HEK293T (cell line): ENCODE measurements around the gene SVIL.
"Not testable (repeated sequence)": the region's sequence is repeated elsewhere in the genome, so short reads cannot be mapped to it uniquely, and the experiment has no call there.

ENCODE experiments used
- CTCF ChIA-PET: fragments of 350-600 bp; formaldehyde crosslinking; extraction: SDS; loops from one replicate; lab custom pipeline; 2021; ENCODE audit warnings: antibody characterized with exemption, inconsistent platforms; lab: Yijun Ruan, JAX
- POLR2A ChIA-PET: fragments of 350-600 bp; formaldehyde crosslinking; extraction: SDS; loops from one replicate; lab custom pipeline; 2020; ENCODE audit warnings: antibody characterized with exemption, inconsistent platforms; lab: Yijun Ruan, JAX
- DNase-seq: peaks from one replicate; pipeline ENCODE4 v3.0.0; 2012; ENCODE audit warnings: mixed read lengths; ENCODE audit errors: extremely low spot score
- ARNT ChIP-seq: fragments of 450-650 bp; IDR thresholded peaks from 2 replicates; pipeline ENCODE4 v1.6.1; 2017; ENCODE audit warnings: mild to moderate bottlenecking
- BHLHE40 ChIP-seq: fragments of 450-650 bp; IDR thresholded peaks from 2 replicates; pipeline ENCODE4 v1.6.1; 2016; ENCODE audit warnings: mild to moderate bottlenecking, moderate library complexity, borderline replicate concordance
- CTBP1 ChIP-seq: fragments of 450-650 bp; IDR thresholded peaks from 2 replicates; pipeline ENCODE4 v1.6.1; 2016; ENCODE audit warnings: borderline replicate concordance
- ELF4 ChIP-seq: fragments of 450-650 bp; IDR thresholded peaks from 2 replicates; pipeline ENCODE4 v1.6.1; 2017; ENCODE audit warnings: antibody characterized with exemption
- FOXA1 ChIP-seq: fragments of 450-650 bp; IDR thresholded peaks from 2 replicates; pipeline ENCODE4 v1.6.1; 2016; ENCODE audit warnings: mild to moderate bottlenecking
- FOXK2 ChIP-seq: fragments of 450-650 bp; IDR thresholded peaks from 2 replicates; pipeline ENCODE4 v1.6.1; 2016; ENCODE audit warnings: mild to moderate bottlenecking
- FOXM1 ChIP-seq: fragments of 450-650 bp; IDR thresholded peaks from 2 replicates; pipeline ENCODE4 v1.6.1; 2017; ENCODE audit warnings: mild to moderate bottlenecking, borderline replicate concordance
- HDGF ChIP-seq: fragments of 450-650 bp; IDR thresholded peaks from 2 replicates; pipeline ENCODE4 v1.6.1; 2017; ENCODE audit warnings: antibody characterized with exemption, borderline replicate concordance
- L3MBTL2 ChIP-seq: fragments of 450-650 bp; conservative IDR thresholded peaks from 2 replicates; pipeline ENCODE4 v1.6.1; 2016; ENCODE audit warnings: mild to moderate bottlenecking
- LEF1 ChIP-seq: fragments of 450-650 bp; IDR thresholded peaks from 2 replicates; pipeline ENCODE4 v1.6.1; 2017; ENCODE audit warnings: mild to moderate bottlenecking, borderline replicate concordance
- NFRKB ChIP-seq: fragments of 450-650 bp; IDR thresholded peaks from 2 replicates; pipeline ENCODE4 v1.6.1; 2016; ENCODE audit warnings: mild to moderate bottlenecking, moderate library complexity
- SP1 ChIP-seq: fragments of 450-650 bp; IDR thresholded peaks from 2 replicates; pipeline ENCODE4 v1.6.1; 2017
- SUZ12 ChIP-seq: fragments of 450-650 bp; IDR thresholded peaks from 2 replicates; pipeline ENCODE4 v1.6.1; 2016; ENCODE audit warnings: mild to moderate bottlenecking
- TARDBP ChIP-seq: fragments of 450-650 bp; IDR thresholded peaks from 2 replicates; pipeline ENCODE4 v1.6.1; 2016
- ZNF384 ChIP-seq: fragments of 450-650 bp; IDR thresholded peaks from 2 replicates; pipeline ENCODE4 v1.6.1; 2016
- TF ChIP-seq, protein P1 (sequence below): fragments of 450-650 bp; IDR thresholded peaks from 2 replicates; pipeline ENCODE4 v1.6.1; 2016

SVIL gene

DNA sequence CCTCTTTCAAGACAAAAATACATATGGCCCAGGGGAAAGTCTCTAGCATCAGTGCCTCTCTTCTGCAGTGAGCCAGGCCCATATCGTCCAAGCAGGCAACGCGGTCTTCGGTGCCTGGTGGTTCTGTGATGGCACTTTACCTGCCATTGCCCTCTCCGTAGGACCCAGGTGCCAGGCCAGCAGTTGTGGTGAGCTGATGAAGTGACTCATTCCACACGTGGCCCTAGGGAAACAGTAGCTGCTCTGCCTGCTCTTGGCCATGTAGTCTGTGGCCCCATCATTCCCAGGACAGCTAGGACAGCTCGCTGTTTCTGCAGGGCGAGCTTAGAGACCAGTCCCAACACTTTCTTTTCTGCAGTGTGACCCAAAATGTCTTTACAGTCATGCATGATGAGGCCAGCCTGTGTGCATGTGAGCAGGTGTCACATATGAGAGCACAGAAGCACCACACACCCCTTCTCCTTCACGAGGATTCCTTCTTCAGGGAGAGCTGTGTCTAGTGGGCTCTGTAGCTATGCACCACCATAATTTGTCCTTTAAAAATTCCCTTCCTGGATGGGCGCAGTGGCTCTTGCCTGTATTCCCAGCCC is 39.0 kb downstream of the SVIL start:
- no peak for DNase-seq
- CTCF ChIA-PET: interaction anchor here (0.8 kb wide), 1 partner anchor 10 kb away, joined by 3 read pairs; no protein-coding TSS in a partner anchor
- POLR2A ChIA-PET: no interaction called here
- TF ChIP-seq ARNT (no peak), TARDBP (no peak), ZNF384 (no peak), FOXA1 (no peak), SP1 (no peak), ELF4 (no peak), CTBP1 (no peak), HDGF (no peak), L3MBTL2 (no peak), NFRKB (no peak), SUZ12 (no peak), FOXM1 (no peak), LEF1 (no peak), FOXK2 (no peak)

DNA sequence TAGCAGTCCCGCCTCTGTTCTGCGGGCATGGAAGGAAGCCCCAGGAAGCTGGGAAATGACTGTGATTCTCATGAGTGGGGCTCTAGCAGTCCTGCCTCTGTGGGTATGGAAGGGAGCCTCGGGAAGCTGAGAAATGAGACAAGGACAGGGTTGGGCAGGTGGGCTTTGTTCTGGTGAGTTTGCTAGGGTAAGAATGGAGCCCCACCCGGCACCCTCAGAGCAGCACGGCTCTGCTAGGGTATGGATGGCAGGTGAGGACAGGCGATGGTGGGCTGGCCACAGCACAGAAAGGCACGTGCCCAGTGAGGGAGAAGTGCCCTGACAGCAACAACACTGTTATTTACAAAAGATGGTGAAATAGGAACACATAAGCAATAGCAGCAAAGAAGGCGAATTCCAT is 39.6 kb downstream of the SVIL start:
- DNase-seq: no peak
- no peak for TF ChIP-seq ARNT
- TF ChIP-seq FOXK2: no peak
- TF ChIP-seq SP1: no peak
- TF ChIP-seq BHLHE40: no peak
- no peak for TF ChIP-seq HDGF
- no peak for TF ChIP-seq FOXM1
- TF ChIP-seq TARDBP: no peak
- TF ChIP-seq ZNF384: no peak
- TF ChIP-seq L3MBTL2: no peak
- TF ChIP-seq, protein P1, sequence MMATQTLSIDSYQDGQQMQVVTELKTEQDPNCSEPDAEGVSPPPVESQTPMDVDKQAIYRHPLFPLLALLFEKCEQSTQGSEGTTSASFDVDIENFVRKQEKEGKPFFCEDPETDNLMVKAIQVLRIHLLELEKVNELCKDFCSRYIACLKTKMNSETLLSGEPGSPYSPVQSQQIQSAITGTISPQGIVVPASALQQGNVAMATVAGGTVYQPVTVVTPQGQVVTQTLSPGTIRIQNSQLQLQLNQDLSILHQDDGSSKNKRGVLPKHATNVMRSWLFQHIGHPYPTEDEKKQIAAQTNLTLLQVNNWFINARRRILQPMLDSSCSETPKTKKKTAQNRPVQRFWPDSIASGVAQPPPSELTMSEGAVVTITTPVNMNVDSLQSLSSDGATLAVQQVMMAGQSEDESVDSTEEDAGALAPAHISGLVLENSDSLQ: no peak
- TF ChIP-seq LEF1: no peak
- no peak for TF ChIP-seq FOXA1
- TF ChIP-seq SUZ12: no peak
- TF ChIP-seq ELF4: no peak
- TF ChIP-seq CTBP1: no peak
- no peak for TF ChIP-seq NFRKB
- POLR2A ChIA-PET: no interaction called here
- CTCF ChIA-PET: no interaction called here

DNA sequence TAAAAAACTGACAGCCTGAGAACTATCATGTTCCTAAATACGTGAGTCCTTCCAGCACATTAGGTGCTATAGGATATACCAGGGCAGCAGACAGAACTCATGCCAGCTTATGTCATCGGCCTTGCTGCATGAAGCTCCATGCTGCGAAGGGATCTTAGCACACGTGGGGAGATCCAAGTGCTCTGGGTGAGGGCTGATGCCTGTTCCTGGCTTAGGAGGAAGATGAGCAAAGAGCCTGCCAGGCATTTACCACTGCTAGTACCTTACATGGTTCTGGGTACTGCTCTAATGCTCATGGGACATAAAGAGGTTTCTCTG is 43.2 kb downstream of the SVIL start:
- no peak for DNase-seq
- POLR2A ChIA-PET: no interaction called here
- no peak for TF ChIP-seq SP1
- CTCF ChIA-PET: interaction anchor here (0.6 to 1.3 kb wide), 4 partner anchors 57 to 142 kb away, joined by 3 read pairs; no protein-coding TSS in a partner anchor

DNA sequence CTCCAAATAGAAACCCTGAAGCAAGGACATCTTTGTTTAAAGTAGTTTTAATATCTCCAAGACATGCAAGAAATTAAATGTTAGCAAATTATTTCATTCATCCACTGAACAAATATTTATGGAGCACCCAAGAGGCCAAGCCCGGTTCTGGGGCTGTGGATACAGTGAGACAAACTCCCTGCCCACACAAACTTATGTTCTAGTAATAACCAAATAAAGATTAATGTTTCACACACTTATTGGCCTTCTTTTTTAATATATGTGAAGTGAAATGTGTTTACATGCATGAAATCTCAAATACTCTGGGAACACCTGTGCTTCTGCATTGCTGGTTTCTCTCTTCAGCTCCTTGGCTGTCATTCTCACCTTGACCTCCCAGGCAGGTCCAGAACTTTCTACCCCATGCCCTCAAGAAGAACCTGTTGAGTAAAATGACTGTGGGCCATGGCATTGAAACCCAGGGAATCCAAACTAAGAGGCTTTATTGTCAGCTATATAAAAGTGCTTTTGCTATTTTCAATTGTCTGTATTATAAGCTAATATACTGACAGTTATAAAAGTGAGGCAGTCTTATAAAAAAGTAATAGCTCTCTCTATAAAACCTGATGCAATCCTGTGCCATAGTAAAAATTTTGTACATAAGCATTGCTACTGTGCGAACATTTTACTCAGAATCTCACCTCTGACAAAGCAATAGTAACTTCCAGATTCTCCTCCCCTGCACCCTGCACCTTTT is 43.7 kb downstream of the SVIL start:
- ChIA-PET POLR2A (no interaction called here), CTCF (interaction anchor here (0.6 to 1.3 kb wide), 5 partner anchors 10 to 142 kb away, joined by 3 to 4 read pairs (median 3); no protein-coding TSS in a partner anchor)
- DNase-seq: no peak
- TF ChIP-seq FOXK2 (no peak), FOXM1 (no peak), L3MBTL2 (no peak), ELF4 (no peak), ZNF384 (no peak), LEF1 (no peak), CTBP1 (no peak), SUZ12 (no peak)

DNA sequence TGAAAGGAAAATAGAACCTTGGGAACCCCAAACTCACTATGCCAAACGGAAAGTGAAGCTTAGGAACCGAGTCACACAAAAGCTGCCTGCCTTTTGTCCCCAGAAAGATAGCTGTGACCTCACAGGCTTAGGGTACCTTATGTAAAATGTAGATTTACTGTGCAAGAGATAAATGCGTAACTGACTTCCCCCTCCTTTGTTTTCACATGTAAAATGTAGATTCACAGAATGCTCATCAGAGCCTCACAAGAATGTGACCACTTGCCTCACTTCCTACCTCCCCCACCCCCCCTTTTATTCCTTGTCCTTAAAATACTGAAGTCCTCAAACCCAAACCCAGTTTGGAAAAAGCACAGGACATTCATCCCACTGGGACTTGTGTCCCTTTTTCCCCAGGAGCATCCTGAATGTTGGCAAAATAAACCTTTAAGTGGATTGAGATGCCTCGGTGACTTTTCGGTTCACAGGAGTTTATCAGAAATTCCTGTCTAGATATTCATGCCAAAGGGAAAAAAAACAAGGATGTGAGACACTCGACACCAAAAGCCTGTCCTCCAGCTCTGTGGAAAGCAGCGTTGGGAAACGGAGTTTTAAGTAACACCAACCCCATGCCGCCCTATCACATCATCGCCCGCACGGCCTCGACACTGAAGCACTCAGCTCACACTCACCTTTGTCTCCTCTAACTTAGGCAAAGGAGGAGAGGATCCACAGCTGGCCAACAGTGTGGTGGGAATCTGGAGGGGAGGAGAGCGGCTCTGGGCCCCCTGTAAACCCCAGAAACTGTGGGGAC is 45.9 kb downstream of the SVIL start:
- no peak for TF ChIP-seq ELF4
- TF ChIP-seq SUZ12: no peak
- no peak for TF ChIP-seq L3MBTL2
- TF ChIP-seq ZNF384: no peak
- TF ChIP-seq, protein P1: no peak
- no peak for TF ChIP-seq HDGF
- TF ChIP-seq CTBP1: no peak
- CTCF ChIA-PET: no interaction called here
- DNase-seq: no peak
- POLR2A ChIA-PET: no interaction called here

DNA sequence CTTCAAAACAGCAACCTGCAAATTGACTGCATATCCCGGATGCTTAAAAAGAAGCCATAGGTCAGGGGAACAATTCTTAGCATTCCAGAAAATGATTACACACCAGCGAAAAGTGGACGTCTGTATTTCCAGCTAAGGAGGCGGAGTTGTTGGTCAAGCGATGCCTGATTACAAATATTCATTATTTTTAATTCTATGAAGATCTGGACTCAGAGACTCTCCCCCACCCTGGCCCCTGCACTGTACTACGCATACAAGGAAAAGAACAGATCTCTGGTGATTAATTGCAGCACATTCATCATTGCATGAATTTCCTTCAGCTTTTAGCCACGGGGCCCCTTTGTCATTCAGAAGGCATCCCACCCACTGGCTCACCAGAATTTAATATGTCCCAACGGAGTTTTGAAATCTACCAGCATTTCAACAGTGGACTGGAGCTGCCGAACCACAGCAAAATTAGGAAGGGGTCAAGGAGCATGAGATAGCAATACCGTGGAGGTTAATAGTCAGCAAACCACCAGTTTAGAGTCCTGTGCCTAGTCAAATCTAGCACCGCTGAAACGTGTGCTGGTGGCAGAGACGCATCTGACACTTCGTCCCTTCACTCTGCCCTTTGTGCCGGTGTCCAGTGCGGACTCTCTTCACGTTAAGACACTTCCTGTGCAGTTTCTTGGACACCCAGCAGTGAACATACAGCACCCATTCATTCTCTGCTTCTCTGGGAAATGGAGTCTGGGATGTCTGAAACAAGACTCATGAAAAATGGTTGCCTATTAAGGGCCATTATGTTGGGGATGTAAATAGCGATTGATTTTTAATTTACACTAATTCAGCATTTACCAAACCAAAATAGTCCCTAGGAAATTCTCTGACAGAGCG is 46.8 kb downstream of the SVIL start:
- CTCF ChIA-PET: interaction anchor here (0.6 kb wide), 1 partner anchor 70 kb away, joined by 4 read pairs; no protein-coding TSS in a partner anchor
- DNase-seq, POLR2A ChIA-PET: not testable (repeated sequence)

DNA sequence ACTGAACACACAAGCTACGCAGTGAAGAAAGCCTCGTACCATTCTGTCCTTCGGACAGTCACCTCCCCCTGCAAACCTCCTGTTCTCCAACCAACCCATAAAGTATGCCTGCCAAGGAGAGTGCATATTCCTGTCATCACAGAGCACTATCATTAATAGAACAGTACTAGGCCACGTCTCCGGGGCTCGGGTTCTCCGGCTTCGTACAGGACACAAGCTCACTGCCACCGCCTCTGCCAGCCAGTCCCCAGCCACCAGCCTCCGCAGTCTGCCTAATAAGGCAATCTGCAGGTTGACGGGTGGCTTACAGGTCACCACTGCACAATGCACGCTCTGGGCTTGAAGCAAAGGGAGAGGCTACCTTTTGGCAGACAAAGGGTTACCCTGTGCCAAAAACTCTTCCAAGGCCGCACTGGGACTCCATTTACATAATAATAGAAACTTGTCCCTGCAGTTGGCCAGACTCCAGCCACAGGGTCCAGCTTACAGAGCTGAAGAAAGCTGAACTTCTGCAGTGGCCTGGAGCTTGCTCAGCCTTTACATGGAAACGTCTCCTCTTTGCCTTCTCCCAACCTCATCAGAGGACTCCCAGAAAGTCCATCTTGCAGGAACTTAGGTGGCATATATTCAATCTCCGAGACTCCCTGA is 47.5 kb downstream of the SVIL start:
- POLR2A ChIA-PET: not testable (repeated sequence)
- CTCF ChIA-PET: interaction anchor here (0.6 kb wide), 1 partner anchor 69 kb away, joined by 4 read pairs; no protein-coding TSS in a partner anchor

More for the DNA sequence above, 47.5 kb downstream of the SVIL start:
- DNase-seq: not testable (repeated sequence)
